ENCODE data around the gene ARMC5. TPM values are rescaled to one million over a fixed set of nuclear protein-coding genes. Genes with fewer than 3 reads are reported as not detected.

Gene ARMC5
- polyA plus RNA-seq, 2 of the 4 experiments (the other 2 are of a cell fraction), result 3.2 to 6.1 TPM

GRCh38 chr16:31413381-31413780 lies 45.9 kb upstream of the ARMC5 start:
- POLR2A ChIA-PET, result no interaction called here
- Histone ChIP-seq H3K4me1 (peaks cover 8% of the 10 kb centered on the region; the same call in 2 of the 3 replicates), H3K4me2 (no peak overlapping the region), H3K4me3 (no peak overlapping the region), H3K9me3 (no peaks in the 10 kb centered on the region), H3K27ac (no peak overlapping the region)
- 79% methylated on average over 5 of the region's 5 CpGs for WGBS (ENCODE audit: missing lambda C conversion rate)
- TF ChIP-seq BHLHE40 (IDR thresholded peaks at IDR 0.05; ENCODE audit: low read depth, low read length), result no peak
- TF ChIP-seq CTCF (IDR thresholded peaks at IDR 0.05), result no peak
- TF ChIP-seq RAD21 (conservative IDR thresholded peaks at IDR 0.05 in 1 of 2, IDR thresholded peaks at IDR 0.05 in 1 of 2), result no peak
- TF ChIP-seq, protein P1, sequence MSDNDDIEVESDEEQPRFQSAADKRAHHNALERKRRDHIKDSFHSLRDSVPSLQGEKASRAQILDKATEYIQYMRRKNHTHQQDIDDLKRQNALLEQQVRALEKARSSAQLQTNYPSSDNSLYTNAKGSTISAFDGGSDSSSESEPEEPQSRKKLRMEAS (IDR thresholded peaks at IDR 0.05), result no peak
- TF ChIP-seq RCOR1 (IDR thresholded peaks at IDR 0.05; ENCODE audit: low read depth, low read length), result no peak
- no peak for TF ChIP-seq CHD4 (IDR thresholded peaks at IDR 0.05; ENCODE audit: borderline replicate concordance)
- TF ChIP-seq PHF8 (IDR thresholded peaks at IDR 0.05; ENCODE audit: borderline replicate concordance, low read depth), result no peak
- CTCF ChIA-PET, result interaction anchor here (1.1 to 1.6 kb wide), 2 partner anchors 10 to 12 kb away, joined by 3 to 4 read pairs; no protein-coding TSS in a partner anchor
- ATAC-seq, result no peak
- no peak for FAIRE-seq
- DNase-seq (ENCODE audit: low read depth in 1 of 2, low spot score in 1 of 2), result no peak

DNA sequence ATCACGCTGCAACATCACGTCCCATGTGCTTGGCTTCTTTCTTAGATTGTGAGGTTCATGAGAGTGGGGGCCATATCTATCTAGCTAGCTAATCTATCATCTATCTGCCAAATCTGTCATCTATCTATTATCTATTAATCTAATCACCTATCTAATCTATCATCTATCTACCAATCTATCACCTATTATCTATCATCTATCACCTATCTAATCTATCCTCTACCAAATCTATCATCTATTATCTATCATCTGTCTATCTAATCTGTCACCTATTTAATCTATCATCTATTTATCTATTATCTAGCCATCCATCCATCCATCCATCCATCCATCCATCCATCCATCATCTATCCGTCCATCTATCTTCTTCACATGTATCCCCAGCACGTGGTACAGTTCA lies 45.4 kb upstream of the ARMC5 start:
- ChIA-PET CTCF (interaction anchor here (0.8 to 1.1 kb wide), 2 partner anchors 11 to 33 kb away, joined by 3 read pairs; no protein-coding TSS in a partner anchor), POLR2A (no interaction called here)
- no peak for DNase-seq (ENCODE audit: low read depth in 1 of 2, low spot score in 1 of 2)
- H3K4me2 ChIP-seq, result no peak overlapping the region
- no peak for ATAC-seq
- no peak for FAIRE-seq
- H3K4me1 ChIP-seq, result peaks cover 8% of the 10 kb centered on the region; the same call in 2 of the 3 replicates
- 55% methylated on average over 4 of the region's 4 CpGs for WGBS (ENCODE audit: missing lambda C conversion rate)
- H3K4me3 ChIP-seq, result no peak overlapping the region
- H3K9me3 ChIP-seq, result no peaks in the 10 kb centered on the region
- TF ChIP-seq BCL3 (IDR thresholded peaks at IDR 0.05), result no peak
- TF ChIP-seq ZC3H11A (IDR thresholded peaks at IDR 0.05), result no peak
- TF ChIP-seq, protein P2, sequence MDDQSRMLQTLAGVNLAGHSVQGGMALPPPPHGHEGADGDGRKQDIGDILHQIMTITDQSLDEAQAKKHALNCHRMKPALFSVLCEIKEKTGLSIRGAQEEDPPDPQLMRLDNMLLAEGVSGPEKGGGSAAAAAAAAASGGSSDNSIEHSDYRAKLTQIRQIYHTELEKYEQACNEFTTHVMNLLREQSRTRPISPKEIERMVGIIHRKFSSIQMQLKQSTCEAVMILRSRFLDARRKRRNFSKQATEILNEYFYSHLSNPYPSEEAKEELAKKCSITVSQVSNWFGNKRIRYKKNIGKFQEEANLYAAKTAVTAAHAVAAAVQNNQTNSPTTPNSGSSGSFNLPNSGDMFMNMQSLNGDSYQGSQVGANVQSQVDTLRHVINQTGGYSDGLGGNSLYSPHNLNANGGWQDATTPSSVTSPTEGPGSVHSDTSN (IDR thresholded peaks at IDR 0.05), result no peak
- no peak for TF ChIP-seq TP53 (CRISPR knock-in tag; IDR thresholded peaks at IDR 0.05)
- no peak for TF ChIP-seq RCOR1 (IDR thresholded peaks at IDR 0.05; ENCODE audit: low read depth, low read length)
- TF ChIP-seq FOSL2 (IDR thresholded peaks at IDR 0.05), result no peak
- TF ChIP-seq FOSL2 (CRISPR knock-in tag; IDR thresholded peaks at IDR 0.05), result no peak
- no peak for TF ChIP-seq TFCP2L1 (CRISPR knock-in tag; IDR thresholded peaks at IDR 0.05)
- TF ChIP-seq ZFP36 (IDR thresholded peaks at IDR 0.05; ENCODE audit: borderline replicate concordance, partially characterized antibody), result no peak
- no peak for TF ChIP-seq MAFK (IDR thresholded peaks at IDR 0.05; ENCODE audit: partially characterized antibody)
- no peak for TF ChIP-seq EHMT2 (IDR thresholded peaks at IDR 0.05; ENCODE audit: low read depth)
- no peak for TF ChIP-seq JUN (IDR thresholded peaks at IDR 0.05)
- H3K27ac ChIP-seq, result no peak overlapping the region

- no peak for FAIRE-seq
- Histone ChIP-seq H3K27ac (no peak overlapping the region), H3K9me3 (no peaks in the 10 kb centered on the region), H3K4me2 (no peak overlapping the region), H3K4me3 (no peak overlapping the region), H3K4me1 (peaks cover 3% of the 10 kb centered on the region; the same call in 1 of the 3 replicates)
- ChIA-PET POLR2A (no interaction called here), CTCF (interaction anchor here (0.8 to 1.2 kb wide), 2 partner anchors 28 to 34 kb away, joined by 3 read pairs; partner anchors contain the start of gene ZNF843)
- ATAC-seq, result no peak
- WGBS (ENCODE audit: missing lambda C conversion rate), result 30% methylated on average over 4 of the region's 4 CpGs
- no peak for DNase-seq (ENCODE audit: low read depth in 1 of 2, low spot score in 1 of 2)
- TF ChIP-seq ZC3H11A (IDR thresholded peaks at IDR 0.05), result no peak
- TF ChIP-seq, protein P3, sequence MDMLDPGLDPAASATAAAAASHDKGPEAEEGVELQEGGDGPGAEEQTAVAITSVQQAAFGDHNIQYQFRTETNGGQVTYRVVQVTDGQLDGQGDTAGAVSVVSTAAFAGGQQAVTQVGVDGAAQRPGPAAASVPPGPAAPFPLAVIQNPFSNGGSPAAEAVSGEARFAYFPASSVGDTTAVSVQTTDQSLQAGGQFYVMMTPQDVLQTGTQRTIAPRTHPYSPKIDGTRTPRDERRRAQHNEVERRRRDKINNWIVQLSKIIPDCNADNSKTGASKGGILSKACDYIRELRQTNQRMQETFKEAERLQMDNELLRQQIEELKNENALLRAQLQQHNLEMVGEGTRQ (IDR thresholded peaks at IDR 0.05), result no peak
- no peak for TF ChIP-seq CHD2 (IDR thresholded peaks at IDR 0.05; ENCODE audit: low read length, partially characterized antibody)
- TF ChIP-seq RARB (CRISPR knock-in tag; IDR thresholded peaks at IDR 0.05), result no peak
- no peak for TF ChIP-seq FOSB (CRISPR knock-in tag; IDR thresholded peaks at IDR 0.05)
- TF ChIP-seq SMC3 (IDR thresholded peaks at IDR 0.05), result no peak
- TF ChIP-seq TFCP2L1 (CRISPR knock-in tag; IDR thresholded peaks at IDR 0.05), result no peak
- TF ChIP-seq, protein P4, sequence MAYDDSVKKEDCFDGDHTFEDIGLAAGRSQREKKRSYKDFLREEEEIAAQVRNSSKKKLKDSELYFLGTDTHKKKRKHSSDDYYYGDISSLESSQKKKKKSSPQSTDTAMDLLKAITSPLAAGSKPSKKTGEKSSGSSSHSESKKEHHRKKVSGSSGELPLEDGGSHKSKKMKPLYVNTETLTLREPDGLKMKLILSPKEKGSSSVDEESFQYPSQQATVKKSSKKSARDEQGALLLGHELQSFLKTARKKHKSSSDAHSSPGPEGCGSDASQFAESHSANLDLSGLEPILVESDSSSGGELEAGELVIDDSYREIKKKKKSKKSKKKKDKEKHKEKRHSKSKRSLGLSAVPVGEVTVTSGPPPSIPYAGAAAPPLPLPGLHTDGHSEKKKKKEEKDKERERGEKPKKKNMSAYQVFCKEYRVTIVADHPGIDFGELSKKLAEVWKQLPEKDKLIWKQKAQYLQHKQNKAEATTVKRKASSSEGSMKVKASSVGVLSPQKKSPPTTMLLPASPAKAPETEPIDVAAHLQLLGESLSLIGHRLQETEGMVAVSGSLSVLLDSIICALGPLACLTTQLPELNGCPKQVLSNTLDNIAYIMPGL (CRISPR knock-in tag; IDR thresholded peaks at IDR 0.05; ENCODE audit: borderline replicate concordance), result no peak
- no peak for TF ChIP-seq HEYL (CRISPR knock-in tag; IDR thresholded peaks at IDR 0.05)
- no peak for TF ChIP-seq POLR2AphosphoS2 (conservative IDR thresholded peaks at IDR 0.05; ENCODE audit: low read length)
- TF ChIP-seq HES2 (IDR thresholded peaks at IDR 0.05), result no peak
- TF ChIP-seq, protein P1 (IDR thresholded peaks at IDR 0.05), result no peak
Observed at GRCh38 chr16:31414706-31415105, 44.6 kb upstream of the ARMC5 start.

Measured in A549 (cell line).